ENCODE results near the gene EPHA2.
"Not testable (repeated sequence)": the region's sequence is repeated elsewhere in the genome, so short reads cannot be mapped to it uniquely, and the experiment has no call there.

The EPHA2 gene

DNA sequence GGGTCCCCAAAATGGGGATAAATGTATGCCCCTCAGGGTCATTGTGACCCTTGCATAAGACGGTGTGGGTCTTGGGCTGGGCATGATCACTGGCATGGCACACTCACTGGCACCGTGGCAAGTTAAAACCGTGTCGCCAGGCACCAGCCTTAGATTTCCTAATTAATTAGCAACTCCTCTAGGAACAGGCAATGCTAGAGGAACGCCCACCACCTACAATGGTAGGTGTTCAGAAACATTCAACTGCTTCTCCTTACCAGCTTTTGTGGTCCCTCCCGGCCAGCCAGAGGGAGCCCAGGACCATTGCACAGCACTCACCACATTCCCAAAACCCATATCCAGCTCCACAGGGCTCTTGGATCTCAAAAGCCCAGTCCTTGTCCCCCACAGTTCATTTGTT is 36.4 kb downstream of the EPHA2 start:
- DNase-seq (ENCODE audit: low spot score): no peak

DNA sequence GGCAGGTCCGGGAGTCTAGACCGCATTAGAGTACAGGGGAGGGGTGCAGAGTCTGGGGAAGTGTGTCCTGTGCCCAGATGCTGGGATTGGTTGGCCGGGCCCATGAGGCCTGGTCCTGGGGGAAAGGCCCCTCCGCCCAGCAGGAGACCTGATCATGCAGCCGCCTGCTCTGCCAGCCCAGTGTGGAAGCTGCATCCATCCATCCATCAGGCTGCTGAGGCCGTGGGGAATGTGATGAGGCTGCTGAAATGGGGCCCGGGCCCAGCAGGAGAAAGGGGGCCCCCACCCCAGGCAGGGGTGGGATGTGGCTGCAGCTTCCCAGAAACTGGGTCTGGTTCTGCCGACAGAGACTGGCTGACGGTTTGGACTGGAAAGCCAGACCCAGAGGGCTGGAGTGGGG is 37.2 kb downstream of the EPHA2 start:
- no peak for DNase-seq (ENCODE audit: low spot score)

DNA sequence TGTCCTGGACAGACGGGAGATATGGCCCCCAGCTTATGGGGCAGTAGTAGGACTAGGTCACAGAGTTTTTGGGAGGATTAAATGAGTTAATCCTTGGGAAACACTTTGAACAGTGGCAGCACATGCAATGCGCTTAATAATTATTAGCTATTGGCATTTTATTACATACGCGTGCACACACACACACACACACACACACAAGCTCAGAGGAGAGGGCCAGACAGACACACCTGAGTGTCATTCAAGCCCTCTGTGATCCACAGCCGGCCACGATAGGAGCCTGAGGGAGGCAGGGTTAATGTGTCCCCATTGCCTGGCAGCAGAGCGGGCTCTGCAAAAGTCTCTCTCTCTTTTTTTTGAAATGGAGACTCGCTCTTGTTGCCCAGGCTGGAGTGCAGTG is 37.9 kb downstream of the EPHA2 start:
- DNase-seq (ENCODE audit: low spot score): no peak

DNA sequence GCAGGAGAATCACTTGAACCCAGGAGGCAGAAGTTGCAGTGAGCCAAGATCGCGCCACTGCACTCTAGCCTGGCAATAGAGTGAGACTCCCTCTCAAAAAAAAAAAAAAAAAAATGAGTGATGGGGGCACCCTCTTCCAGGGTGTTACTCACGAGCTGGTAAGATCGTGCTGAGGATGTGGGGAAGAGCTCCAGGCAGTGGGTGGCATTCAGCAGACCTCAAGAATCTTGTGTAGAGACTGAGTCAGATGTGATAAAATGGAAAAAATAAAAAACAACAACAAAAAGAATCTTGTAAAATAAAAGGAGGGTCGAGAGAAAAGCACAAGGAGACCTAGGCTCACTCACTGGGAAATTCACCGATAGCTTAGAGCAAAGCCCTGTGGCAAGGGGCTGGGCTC is 38.5 kb downstream of the EPHA2 start:
- DNase-seq (ENCODE audit: low spot score): no peak

DNA sequence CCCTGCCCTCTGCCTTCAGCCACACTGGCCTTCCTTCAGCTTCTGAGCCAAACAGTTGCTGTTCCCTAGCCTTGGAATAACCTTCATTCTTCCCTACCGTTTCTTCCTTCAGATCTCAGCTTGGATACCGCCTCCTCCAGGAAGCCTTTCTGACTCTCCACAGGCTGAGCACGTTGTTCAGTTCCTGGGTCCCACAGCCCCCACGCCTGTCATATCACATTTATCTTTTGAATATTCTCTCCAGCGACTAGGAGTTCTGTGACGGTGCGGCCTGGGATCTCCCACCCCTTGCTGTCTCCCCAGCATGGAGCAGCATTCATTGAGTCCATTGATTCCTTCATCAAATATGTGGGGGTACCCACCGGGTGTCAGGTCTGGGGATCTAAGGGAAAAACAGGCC is 39.2 kb downstream of the EPHA2 start:
- no peak for DNase-seq (ENCODE audit: low spot score)

DNA sequence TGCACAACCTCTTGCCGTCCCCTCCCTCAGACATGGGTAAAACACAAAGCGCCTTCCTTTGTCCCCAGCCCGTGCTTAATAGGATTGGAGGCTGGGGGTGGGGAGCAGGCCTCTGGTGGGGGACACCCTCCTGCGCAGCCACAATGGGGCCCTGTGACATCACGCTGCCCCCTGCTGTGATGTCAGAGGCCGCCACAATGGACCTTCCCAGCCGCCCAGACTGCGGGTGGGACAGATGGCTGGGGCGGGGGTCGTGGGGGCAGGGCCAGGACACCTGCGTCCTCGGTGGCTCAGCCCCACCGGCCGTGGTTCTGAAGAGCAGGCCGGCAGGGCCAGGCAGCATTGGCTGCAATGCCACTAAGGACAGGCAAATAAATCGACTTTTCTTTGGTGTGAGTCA is 39.9 kb downstream of the EPHA2 start:
- no peak for DNase-seq (ENCODE audit: low spot score)

DNA sequence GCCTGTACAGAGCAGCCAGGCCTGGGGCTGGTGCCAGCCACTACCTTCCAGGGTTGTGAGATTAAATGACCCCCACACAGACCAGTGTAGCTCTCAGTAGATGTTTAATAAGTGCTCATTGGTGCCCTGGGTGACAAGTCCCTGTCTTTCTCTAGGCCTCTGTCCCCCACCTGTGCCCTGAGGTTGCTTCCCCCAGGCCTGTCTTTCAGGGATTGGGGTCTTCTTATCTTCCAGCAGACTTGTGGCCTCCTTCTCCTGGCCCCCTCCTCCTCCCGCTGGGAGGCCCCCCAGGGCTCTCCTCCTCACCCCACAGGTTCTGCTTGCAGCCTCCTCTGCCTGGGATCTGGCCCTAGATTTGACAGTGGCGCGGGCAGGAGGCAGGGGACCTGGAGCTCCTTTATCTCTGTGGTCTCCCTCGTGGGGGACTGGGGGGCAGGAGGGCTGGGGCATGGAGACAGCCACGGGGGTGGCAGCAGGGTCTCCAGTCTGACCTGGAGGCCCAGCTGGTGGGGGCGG is 40.3 kb downstream of the EPHA2 start:
- no peak for DNase-seq (ENCODE audit: low spot score)

DNA sequence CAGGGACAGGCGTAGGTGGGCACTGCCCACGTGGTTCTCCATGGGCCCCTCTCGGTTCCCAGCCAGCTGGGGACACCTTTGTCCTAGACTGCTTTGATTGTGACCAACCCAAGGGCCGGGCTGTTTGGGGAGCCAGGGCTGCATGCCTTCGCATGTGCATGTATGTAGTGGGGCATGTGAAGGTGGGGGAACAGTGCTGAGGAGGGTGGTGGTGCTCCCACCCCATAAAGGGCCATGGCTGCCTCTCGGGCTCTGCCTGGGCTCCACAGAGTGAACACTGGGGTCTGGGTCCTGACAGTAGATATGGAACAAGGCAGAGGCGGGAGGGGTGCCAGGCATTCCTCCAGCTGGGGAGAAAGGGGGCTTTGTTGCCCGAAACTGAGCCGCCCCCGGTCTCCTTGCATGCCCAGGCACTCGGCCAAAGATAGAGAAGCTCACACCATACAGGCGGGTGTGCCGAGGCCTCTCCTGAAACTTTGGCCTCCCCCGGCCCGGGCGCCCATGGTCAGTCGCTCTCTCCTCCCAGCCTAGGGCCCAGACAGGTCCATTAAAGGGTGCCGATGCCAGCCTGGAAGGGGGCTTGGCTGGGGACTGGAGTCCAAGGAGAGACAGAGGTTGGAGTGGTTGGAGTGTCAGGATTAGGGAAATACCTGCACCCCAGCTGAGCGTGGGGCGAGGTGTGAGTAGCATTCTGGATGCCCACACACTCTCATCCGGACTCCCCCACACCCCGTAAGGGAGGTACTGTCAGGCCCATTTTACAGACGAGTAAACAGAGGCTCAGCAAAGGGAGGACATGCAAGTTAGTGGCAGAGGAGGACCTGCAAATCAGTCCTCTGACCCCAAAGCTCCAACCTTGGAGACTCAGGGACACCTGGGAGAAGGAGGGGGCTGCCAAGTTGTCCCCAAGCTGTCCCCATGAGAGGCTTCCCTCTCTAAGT is 41.1 kb downstream of the EPHA2 start:
- DNase-seq (ENCODE audit: low spot score): no peak

DNA sequence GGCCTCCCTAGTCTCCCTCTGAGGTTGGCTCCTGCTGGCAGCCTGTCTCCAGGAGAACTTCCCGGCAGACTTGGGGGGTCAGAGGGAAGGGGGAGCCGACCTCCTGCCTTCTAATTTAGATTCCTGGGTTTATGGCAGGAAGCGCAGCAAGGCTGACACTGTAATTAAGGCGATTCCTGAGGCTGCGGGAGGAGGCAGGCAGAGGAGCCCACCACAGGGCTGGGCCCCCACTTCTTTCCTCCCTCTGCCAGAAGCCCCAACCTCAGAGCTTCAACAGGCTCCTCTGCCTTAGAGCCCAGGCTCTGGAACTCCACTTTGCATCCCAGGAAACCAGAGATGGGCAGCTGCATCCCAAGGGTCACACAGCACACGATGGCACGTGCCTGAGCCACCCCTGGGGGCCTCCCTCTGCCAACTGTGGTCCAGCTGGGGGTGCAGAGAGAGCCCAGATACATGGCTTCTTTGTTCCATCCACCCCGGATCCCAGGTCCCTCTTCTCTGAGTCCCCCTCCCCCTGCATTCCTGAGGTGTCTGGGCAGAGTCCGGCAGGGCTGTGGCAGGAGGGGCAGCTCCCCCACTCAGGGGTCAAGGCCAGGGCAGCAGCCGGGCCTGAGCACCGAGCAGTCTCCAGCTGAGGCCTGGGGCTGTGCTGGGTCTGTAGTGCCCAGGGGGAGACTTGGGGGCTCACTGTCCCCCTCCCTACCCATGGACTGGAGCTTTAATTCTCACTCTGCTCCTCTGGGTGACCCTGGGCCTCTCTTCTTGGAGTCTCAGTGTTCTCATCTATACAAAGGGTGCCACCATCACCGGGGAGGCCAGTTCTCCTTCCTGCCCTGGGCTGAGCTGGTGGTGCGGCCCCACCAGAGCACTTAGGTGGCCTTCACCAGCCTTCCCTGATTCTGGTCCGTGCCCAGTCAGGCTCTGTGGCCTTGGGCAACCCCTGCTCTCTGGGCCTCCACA is 43.0 kb downstream of the EPHA2 start:
- DNase-seq (ENCODE audit: low spot score): no peak

DNA sequence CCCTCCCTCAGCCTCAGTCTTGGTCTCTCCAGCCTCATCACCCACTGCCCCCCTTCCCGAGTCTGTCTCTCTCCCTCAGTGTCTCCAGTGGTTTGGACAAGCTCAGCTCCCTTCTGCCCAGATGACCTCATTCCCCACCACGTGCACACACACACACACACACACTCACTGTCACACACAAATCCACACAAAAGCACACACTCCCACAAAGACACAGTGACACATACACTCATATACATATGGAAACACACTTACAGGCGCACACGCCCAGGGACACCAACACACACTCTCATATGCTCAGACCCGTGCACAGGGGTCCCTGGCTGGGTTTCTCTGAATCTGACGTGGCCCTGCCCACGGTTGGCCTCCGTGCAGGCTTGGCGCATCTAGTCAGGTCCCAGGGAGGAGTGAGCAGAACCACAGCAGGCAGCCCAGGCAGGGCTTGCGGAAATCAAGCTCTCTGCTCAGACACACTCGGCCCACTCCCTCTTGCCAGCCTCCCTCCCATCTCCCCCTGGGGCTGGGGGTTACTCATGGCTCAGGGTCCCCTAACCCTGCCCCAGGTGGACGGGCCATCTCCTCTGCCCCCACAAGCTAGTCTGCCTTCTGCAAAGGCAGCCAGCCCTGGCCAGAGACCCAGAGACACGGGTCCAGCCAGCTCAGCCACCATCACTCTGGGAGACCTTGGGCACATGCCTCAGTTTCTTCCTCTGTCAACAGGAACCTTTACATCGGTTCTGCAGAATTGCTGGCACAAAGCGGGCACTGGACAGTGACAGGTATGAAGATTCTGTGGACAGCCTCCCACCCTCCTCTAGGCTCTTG is 43.9 kb downstream of the EPHA2 start:
- DNase-seq (ENCODE audit: low spot score): no peak

DNA sequence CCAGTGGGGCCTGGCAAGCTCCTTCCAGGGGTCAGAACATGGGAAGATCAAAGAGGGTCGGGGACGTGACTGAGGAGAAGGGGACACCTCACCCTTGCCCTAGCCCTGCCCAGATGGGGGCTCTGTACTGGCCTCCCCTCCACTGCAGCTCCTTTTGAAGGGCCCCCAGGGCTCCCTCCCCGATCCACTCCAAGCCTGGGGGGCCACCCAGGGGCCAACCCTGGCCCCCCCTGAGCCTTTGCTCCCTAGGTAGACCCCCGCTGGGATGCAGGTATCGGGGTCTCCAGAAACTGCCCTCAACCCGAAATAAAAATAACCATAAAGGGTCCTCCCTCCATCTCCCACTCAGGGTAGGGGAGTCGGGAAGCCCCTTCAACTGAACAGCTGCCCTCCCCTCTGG is 45.0 kb downstream of the EPHA2 start:
- no peak for DNase-seq (ENCODE audit: low spot score)

DNA sequence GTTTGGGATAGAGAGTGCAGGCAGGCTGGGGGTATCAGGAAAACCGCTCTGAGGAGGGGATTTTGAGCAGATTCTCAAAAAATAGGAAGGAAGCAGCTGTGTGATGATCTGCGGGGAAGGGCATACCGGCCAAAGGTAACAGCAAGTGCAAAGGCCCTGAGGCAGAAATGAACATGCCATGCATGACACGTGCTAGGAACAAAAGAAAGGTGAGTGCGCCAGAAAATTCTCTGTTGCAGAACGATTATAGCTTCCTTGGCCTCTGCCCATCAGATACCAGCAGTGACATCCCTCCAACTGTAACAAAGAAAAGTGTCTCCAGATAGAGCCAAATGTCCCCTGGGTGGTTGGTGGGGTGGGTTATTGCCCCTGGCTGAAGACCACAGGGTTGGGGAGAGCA is 45.4 kb downstream of the EPHA2 start:
- no peak for DNase-seq (ENCODE audit: low spot score)

DNA sequence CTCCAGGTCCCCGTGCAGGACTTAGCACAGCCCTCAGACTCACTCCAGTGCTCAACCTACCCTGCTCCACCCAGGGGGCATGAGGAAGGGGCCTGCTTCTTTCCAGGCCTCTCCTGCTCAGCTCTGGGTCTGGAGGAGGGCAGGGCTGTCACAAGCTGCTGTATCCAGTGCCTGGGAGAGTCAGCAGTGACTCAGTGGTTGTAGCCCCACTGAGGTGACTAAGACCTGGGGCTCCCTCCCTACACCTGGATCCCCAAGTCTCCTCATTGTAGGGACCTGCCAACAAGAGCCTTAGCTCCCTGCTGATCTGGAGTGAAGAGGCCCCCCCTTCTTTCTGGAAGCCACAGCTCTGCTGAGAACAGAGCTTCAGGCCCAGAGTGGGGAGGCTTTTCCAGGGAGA is 46.3 kb downstream of the EPHA2 start:
- DNase-seq (ENCODE audit: low spot score): no peak

DNA sequence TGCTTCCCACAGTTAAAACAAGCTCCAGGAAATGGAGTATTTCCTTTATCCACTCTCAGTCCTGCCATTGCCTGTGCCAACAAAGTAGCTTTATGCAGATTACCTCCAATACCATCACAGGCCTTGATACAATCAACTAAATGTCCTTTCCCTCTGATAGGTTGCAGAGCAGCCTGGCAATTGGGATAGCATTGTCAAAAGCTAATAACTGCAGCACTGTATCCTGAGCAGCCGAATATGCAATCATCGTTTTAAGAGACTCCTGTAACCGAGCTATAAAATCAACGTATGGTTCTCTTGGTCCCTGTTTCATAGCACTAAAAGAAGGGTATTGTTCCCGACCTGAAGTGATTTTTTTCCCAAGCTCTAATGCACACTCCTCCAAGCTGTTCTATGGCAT is 48.8 kb downstream of the EPHA2 start:
- not testable (repeated sequence) for DNase-seq (ENCODE audit: low spot score)

DNA sequence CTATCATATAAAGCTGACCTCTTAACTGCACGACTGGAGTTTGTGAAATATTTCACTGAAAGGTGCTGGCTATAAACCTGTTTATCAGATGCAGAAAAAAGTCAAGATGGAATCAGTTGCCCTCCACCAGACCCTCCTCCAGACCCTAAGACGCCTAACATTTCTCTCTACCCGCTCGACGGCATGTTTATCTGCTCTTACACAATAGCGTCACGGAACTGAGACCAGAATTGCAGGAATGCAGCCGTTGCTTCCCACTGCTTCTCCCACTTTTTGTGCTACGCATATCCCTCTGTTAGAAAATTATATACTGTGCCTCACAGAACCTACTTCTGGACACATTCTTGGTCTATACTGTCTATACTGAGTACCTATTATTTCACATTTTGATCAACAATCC is 54.2 kb downstream of the EPHA2 start:
- DNase-seq (ENCODE audit: low spot score): no peak

DNA sequence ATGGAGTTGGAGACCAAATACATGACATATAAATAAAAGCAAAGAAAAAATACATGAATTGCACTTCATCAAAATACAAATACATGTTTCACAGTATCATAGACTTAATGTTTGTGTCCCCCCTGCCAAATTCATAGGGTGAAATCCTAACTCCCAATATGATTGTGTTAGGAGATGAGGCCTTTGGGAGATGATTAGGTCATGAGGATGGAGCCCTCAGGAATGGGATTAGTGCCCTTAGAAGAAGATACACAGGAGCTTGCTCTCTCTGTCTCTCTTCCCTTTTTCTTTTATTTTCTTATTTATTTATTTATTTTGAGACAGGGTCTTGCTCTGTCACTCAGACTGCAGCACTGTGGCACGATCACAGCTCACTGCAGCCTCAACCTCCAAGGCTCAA is 56.5 kb downstream of the EPHA2 start:
- DNase-seq (ENCODE audit: low spot score): no peak

DNA sequence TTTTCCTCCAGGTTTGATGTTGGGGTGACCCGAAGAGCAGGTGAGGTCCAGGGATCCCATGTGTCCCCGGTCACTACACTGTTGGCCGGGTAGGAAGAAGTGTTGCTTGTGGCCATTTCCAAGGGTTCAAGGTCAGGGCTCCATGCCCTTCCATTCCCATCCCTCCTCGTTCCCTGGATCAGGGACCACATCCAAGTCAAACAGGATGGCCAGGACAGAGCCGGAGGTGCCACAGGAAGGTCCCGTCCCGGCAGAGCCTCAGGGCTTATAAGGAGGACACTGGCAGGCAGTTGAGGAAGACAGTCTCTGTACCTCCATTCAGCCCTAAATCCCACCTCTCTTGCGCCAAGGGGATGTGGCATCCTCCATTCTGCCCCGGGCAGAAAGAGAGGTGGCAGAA is 60.4 kb downstream of the EPHA2 start:
- DNase-seq (ENCODE audit: low spot score): no peak

DNA sequence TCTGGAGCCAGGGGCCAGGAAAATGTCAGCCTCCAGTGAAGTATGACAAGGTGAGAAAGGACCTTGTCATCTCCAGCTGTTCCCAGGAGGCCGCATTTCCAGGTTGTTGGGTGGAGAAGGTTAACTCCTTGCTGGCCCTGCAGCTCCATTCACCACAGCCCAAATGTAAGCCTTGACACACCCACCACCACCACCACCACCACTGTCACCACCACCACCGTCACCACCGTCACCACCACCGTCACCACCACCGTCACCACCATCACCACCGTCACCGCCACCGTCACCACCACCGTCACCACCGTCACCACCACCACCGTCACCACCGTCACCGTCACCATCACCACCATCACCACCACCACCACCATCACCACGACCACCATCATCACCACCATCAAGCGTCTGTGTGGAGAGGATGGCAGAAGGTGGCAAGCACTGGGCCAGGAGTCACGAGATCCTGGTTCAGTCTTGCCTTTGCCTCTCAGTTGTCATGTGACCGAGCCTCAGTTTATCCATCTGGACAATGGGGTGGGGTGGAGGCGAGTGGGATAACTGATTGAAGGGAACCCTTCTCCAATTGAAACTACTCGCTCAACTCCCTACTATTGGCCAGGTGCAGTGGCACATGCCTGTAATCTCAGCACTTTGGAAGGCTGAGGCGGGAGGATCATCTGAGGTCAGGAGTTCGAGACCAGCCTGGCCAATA is 61.3 kb downstream of the EPHA2 start:
- DNase-seq (ENCODE audit: low spot score): no peak

DNA sequence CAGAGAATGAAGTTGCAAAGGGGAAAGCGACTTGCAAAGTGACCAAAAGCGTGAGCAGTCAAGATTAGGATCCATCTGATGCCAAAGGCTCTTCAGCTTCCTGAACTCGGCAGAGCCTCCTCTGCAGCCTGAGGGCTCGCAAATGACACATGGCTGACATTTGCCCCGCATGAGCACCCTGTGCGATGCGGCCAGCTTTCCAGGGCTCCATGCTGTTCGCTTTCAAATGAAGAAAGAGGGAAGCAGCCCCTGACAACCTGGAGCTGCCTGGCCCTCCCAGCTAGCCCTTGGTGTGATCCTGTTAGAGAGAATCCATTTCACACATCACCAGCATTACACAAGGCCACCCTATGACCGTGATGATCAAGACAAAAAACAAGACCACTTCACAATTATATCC is 62.3 kb downstream of the EPHA2 start:
- no peak for DNase-seq (ENCODE audit: low spot score)

DNA sequence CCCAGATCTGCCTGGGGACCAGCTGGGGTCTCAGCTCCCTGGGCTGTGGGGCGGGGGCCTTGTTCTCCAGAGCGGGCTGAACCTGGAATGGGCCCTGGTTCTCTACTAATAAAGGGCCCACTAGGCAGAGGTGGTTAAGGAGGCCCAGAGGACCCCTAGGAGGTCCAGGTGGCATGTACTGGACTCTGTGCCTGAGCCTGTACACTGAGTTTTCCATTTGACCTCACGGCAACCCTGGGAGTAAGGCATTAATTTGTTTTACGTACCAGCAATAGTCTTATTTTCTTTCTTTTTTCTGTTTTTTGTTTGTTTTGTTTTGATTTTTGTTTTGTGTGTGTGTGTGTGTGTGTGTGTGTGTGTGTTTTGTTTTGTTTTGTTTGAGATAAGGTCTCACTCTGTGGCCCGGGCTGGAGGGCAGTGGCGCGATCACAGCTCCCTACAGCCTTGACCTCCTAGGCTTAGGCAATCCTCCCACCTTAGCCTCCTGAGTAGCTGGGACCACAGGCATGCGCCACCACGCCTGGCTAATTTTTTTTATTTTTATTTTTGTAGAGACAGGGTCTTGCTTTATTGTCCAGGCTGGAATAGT is 62.9 kb downstream of the EPHA2 start:
- DNase-seq (ENCODE audit: low spot score): no peak
